ENCODE data around the gene NXNL1. TPM values are rescaled to one million over a fixed set of nuclear protein-coding genes. Genes with fewer than 3 reads are reported as not detected.
A peak's percentile ranks its signal among the peaks of the same experiment; 100 is the strongest.

Gene NXNL1
- polyA plus RNA-seq, 5 donors: 0.11 to 0.26 TPM; not detected in 3

DNA sequence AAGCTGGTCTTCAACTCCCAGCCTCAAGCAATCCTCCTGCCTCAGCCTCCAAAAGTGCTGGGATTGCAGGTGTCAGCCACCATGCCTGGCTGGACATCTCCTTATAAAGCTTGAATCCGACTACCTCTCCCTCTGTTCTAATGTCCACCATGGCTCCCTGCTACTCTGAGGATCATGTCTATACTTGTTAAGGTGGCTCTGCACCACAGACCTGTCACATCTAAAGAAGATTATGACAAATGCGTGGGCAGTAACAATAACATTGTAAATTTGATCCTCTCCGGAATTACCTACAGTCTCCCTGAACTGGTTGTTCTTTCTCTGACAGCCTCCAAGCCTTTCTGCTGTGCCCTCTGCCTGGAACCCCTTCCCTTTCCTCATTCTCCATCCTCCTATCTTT, 1.8 kb downstream of the NXNL1 start:
- DNase-seq: no peak

DNA sequence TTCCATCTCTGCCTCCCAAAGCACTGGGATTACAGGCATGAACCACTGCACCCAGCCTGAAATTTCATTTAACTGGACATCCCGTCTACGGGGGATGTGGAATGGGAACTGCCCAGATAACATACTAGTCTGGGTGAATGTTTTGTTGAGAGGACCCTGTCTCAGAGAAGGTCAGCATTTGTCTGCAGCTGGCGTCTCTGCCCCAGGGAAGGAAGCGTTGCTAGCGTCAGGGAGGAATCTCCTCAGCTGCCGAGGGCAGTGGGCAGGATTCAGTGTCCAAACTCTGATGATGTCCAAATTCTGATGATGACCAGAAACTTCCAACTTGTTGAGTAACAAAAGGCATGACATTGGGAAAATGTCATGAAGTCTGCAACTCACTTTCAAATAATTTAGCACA, 3.1 kb downstream of the NXNL1 start:
- DNase-seq: no peak

DNA sequence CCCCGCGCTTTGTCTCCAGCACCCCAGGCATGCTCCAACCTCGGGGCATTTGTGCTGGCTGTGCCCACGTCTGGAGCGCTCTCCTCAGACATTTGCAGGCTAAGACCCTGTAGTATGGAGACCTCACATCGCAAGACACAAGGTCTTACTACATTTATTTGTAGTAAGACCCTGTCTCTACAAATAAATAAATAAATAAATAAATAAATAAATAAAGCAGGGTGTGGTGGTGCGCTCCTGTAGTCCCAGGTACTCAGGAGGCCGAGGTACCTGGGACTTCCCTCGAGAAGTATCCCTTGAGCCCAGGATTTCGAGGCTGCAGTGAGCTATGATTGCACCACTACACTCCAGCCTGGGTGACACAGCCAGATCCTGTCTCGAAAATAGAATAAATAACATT, 4.6 kb downstream of the NXNL1 start:
- no peak for DNase-seq

DNA sequence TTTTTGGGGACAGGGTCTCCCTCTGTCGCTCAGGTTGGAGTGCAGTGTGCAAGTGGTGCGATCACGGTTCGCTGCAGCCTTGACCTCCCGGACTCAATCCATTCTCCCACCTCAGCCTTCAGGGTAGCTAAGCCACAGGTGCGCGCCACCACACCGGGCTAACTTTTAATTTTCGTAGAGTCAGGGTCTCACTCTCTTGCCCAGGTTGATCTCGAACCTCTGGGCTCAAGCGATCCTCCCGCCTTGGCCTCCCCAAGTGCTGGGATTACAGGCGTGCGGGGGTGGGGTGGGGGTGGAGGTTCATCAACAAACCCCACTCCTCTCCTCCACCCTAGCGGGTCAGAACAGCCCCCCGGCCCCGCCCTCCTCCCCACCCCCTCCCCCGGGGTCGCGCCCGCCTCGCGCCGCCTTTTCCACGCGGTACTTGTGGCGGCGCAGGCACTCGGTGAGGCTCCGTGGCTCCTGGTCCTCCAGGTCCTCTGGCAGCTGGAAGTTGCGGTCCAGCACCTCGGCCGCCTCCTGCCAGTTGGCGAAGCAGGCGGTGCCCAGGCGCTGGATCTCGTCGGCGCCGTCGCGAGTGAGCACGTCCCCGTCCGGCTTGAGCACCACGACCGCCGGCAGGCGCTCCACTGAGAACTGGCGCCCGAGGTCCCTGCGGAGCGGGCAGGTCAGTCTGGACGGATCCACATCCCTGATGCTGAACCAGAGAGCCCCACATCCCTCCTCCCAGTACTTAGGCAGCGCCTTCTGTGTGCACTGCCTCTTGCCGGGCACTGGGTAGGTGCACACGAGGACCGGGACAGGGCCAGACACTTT, 5.2 kb downstream of the NXNL1 start:
- DNase-seq: no peak

DNA sequence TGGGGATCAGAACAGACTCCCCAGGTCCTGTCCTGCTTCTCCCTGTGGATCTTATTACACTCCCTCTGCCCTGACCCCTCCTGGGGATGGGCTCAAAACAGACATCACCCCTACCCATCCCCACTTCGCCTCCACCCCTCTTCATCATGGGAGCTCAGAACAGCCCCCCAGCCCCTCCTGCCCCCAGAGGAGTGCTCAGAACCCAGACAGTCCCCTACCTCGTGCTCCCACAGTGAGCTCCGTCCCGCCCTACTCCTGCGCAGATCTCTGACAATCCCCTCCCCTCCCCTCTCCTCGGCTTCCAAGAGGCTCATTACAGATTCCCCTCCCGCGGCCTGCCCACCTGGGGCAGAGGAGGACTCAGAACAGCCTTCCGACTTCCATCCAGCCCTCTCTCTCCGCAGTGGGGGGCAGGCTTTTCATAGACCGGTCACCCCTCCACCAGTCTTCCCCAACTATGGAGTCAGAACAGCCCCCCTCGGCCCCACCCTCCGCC, 6.1 kb downstream of the NXNL1 start:
- DNase-seq: no peak

DNA sequence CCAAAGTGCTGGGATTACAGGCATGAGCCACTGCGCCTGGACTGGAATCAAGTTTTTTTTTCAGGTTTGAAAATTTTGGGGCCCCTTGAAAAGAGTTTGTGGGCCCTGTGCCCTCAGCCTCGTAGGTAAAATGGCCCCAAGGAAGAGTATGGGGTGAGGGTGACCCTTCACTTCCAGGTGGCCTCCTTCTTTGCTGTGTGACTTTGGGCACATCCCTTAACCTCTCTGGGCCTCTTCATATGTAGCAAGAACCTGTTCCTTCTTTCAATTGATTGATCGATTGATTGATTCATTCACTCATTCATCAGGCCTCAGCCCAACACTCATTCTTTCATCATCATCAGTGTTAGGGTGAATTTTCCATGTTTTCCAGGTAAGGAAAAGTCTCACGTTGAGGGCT, 8.9 kb downstream of the NXNL1 start:
- DNase-seq: no peak

DNA sequence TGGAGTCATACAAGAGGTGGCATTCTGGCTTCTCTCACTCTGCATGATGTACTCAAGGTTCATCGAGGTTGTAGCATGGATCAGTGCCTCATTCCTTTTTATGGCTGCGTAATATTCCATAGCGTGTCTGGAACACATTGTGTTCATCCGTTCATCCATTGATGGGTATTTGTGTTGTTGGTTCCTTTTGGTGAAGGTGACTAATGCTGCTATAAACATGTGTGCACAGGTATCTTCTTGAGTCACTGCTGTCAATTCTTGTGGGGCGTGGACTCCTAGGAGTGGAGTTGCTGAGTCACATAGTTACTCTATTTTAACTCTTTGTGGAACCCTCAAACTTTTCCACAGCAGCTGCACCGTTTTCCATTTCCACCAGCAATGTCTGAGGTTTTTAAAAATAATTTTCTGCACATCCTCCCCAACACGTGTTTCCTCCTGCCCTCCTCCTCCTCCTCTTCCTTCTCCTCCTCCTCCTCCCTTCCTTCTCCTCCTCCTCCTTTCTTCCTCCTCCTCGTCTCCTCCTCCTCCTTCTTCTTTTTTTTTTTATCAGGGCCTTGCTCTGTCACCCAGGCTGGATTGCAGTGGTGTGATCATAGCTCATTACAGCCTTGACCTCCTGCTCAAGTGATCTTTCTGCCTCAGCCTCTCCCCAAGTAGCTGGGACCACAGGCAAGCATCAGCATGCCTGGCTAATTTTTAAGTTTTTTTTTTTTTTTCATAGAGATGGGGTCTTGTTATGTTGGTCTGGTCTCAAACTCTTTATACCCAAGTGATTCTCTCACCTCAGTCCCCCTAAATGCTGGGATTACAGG, 10.3 kb downstream of the NXNL1 start:
- DNase-seq: no peak

DNA sequence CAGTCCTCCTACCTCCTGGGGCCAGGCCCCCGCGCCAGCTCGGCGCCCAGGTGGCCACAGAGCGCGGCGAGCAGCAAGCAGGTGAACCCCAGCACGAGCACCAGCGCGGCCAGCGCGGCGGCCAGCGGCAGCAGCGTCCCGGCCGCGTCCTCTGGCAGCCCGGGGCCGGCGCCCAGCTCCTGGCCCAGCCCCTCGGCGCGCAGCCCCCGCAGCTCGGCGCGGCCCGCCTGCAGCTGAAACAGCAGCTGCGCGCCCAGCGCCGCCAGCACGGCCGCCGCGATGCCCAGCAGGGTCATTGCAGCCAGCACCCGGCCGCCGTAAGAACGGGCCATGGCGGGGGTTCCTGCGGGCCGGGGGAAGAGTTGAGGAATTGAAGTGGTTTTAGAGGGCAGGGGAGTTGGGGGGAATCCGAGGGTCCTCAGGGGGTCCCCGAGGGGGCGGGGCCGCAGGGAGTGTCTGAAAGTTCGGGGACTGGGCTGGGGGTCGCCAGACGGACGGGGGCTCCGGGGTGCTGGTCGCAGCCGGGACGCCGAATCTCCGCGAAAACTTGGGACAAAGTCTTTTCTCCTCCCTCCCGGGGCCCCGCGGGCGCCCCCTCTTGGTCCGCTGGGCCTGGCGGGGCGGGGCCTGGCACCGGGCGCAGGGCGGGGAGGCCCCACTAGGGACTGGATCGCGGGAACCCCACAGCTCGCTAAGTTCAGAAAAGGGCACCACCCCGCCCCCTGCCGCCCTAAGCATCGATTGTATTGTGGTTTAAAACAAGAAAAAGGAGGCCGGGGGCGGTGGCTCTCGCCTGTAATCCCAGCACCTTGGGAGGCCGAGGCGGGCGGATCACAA, 12.4 kb downstream of the NXNL1 start, which contains the start of gene TMEM221:
Gene TMEM221 (minus strand): TSS at position 538 of the 837 bp plus-strand sequence. CDS start 206 bp downstream, at position 332.
- DNase-seq: peak in 1 of 2 donors; percentile 11

DNA sequence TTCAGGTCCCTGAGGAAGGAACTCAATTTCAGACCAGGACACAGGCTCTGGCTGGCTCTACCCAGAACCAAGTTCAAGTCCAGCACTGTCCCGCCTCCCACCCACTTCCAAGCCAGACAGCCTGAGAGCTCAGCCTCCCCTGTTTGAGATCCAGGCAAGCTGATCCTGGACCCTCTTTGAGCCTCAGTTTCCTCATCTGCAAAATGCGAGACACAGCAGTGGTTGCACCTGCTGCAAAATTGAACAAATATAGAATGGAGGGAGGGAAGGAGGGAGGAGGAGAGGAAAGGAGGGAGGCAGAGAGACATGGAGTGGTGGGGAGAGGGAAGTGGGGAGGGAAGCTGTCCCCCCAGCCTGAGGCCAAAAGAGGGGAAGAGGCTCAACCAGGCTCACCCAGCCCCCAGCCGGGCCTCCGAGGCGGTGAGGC, 13.0 kb downstream of the NXNL1 start:
- no peak for DNase-seq

DNA sequence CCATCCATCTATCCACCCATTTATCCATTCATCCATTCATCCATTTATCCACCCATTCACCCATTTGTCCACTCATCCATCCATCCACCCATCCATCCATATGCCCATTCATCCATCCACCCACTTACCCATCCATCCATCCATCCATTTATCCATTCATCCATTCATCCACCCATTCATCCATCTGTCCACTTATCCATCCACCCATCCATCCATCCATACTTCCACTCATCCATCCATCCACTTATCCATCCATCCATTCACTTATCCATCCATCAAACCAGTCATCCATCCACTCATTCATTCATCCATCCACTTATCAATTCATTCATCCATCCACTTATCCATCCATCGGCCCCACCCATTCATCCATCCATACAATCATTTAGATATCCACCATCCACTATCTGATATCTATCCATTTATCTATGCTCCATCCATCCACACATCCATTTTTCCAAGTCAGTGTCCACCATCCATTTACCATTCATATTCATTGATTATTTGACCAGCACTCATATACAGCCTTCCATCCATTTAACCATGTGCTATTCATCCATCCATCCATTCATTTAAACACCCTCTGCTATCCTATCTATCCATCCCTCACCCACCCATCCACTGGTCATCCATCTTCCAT, 15.1 kb downstream of the NXNL1 start:
- no peak for DNase-seq

DNA sequence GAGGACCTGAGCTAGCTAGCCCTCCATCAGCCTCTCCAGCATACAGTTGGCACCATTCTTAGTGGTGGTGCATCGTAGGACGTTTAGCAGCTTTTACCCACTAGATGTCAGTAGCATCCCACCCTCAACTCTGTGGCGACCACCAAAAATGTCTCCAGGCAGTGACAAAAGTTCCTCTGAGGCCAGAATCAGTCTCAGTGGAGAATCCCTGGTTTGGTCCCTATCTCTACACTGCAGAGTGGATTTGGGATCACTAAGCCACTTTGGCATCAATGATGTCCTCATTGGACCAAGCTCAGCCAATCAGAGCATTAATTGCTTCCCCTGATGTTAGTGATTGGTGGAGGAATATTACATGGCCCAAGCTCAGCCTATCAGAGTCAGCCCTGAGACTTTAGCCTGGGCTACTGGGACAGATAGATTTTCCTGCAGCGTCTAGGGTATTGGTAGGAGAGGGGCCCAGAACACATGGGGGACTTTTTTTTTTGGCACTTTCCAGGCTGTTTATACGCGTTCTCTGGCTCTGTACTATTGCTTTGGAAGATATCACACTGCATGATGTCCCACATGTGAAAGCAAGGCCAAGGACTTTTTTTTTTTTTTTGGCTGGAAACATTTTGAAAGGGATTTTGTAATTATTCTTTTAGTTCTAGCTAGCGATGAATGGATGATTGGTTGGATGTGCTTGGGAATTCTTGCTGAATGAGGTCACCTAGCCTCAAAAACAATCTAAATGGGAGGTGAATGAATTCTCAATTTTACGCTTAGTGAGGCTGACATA, 19.3 kb downstream of the NXNL1 start:
- no peak for DNase-seq

DNA sequence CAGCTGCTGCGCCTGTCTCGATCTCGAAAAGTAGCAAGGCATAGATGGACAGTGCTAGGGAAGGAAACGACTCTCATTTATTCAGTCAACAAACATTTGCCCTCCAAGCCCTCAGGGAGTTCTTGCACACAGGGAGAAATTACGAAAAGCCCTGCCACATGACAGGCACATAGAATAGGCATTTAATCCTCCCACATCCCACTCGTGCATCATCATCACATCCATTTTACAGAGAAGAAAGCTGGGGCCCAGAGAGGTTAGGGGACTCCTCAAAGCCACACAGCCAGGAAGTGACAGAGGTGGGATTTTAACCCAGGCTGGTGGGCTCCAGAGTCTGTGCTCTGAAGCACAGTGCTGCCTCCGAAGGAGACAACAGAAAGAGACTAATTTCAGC, 23.9 kb downstream of the NXNL1 start:
- no peak for DNase-seq

DNA sequence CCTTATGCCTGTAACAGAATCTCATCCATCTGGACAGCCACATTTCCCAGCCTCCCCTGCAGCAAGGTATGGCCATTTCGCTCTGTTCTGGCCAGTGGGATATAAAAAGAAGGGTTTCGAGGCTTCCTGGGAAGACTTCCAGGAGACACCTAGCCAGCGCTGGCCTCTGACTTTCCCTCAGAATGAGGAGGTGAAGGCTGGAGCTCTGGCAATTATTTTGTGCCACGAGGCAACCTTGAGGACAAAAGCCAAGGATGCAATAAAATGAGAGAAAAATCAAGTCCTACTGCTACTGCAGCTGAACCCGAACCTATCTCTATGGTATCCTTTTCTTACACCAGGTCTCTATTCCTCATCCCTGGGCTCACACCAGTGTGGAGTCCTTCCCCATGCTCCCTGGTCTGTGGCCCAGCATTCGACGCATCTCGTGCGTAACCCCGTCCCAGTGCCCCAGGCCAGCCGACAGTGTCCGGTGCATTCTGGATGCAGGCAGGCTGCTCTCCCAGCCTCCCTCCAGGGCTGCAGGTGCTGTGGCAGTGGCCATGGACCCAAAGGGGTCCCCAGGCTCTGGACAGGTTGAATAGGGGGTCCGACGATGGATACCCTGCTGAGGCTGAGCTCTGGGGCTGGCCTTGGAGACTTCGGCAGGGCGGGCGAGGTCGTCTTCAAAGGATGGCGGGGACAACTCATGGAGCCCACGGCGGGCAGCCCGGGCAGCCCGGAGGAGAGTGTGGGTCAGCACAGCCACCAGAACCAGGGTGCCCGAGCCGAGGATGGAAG, 24.4 kb downstream of the NXNL1 start:
- no peak for DNase-seq

DNA sequence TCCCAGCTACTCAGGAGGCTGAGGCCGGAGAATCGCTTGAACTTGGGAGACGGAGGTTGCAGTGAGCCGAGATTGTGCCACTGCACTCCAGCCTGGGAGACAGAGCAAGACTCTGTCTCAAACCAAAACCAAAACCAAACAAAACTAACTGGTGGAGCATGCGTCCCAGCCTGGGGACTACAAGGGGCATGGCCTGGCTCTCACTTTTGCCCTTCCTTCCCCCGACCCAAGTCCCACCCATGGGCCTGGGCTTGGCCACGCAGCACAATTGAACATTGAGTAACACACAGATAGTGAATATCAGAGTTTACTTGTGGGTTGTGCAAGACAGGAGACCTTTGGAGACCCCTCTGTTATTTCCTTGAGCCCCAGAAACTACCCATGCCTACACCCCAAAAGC, 25.5 kb downstream of the NXNL1 start:
- no peak for DNase-seq

DNA sequence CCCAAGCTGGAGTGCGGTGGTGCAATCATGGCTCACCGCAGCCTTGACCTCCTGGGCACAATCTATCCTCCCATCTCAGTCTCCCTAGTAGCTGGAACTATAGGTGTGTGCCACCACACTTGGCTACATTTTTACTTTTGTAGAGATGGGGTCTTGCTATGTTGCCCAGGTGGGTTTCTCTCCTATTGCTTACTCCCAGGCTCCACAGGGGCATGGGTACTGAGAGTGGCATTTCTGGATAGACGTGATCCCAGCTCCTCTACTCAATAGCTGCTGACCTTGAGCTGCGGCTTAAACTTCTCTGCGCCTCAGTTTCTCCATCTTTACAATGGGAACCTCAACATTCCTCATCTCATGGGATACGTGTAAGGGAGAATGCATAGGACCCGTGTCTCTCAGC, 29.3 kb downstream of the NXNL1 start:
- DNase-seq: no peak

DNA sequence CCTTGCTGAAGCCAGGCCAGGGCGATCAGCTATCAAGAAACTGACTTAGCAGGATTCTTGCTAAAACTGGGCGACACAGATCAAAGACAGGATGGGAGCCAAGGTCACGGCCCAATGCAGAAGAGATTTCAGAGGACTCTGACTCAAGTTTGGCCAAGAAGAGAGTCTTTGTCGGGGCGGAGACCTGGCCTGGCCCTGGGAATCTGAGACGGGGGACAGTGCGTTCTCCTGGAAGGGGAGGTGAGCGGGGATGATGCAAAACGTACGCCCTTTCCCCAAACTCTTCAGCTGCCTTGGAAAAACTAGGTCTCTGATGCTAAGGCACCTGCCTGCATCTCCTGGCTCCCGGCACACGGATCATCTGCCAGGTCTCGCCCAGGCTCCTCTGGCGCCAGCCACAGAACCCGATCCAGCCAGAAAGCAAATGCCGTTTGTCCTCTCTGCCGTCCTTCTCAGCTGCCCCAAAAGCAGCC, 31.0 kb downstream of the NXNL1 start:
- DNase-seq: no peak

DNA sequence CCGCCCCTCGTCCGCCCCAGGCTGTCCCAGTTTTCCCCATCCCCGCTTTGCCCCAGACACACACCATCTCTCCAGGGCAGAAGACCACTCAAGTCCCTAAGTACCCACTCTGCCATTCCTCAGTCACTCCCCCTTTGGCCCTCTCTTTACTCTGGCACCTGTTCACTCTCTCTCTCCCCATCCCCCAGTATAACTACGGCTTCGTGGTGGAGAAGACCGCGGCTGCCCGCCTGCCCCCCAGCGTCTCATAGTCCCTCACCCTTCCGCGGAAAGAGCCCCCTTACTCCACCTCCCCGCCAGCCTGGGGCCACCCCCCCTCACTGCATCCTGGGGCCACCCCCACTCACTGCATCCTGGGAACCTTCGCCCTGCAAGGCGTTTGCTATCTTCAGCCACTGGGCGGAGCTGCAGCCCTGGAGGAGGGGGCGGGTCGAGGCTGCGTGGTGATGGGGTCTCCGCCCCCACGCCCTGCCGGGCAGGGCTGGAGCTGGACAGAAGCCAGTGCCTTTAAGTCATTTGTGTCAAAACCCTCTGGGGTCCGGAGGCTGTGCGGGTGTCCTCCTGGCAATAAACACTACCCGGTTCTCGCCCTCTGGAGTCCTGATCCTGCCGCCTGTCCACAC, 35.9 kb downstream of the NXNL1 start:
- no peak for DNase-seq

DNA sequence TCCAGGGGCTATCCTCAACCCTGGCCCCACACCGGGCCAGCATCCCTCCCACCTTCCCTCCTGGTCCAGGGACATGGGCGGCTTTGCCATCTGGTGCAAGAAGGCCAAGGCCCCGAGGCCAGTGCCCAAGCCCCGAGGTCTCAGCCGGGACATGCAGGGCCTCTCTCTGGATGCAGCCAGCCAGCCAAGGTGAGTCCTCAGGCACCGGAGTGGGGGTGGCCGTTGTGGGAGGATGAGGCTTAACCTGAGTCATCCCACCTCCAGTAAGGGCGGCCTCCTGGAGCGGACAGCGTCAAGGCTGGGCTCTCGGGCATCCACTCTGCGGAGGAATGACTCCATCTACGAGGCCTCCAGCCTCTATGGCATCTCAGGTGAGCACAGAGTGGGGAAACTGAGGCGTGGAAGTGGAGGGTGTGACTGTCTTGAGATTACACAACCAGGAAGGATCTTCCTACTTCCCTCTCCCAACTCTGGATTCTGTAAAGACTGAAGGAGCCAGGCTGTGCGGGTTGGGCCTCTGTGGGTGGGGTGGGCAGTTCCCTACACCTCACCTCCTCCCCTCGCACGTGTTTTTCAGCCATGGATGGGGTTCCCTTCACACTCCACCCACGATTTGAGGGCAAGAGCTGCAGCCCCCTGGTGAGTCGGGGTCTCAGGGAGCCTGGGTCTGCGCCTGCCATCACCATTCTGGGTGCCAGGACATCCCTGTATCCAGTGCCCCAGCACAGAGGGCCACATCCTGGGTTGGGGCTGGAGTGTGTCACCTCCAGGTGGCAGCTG, 37.1 kb downstream of the NXNL1 start:
- no peak for DNase-seq
